MV-4-11 (cell line): ENCODE measurements around the gene TCEAL5.
"Not testable (repeated sequence)": the region's sequence is repeated elsewhere in the genome, so short reads cannot be mapped to it uniquely, and the experiment has no call there.

Source experiments
- DNase-seq: peaks from one replicate; lab custom pipeline; 2025; lab: John Stamatoyannopoulos, UW

Gene TCEAL5

GRCh38 chrX:103233263-103233662 lies 43.3 kb downstream of the TCEAL5 start:
- DNase-seq, result no peak

- not testable (repeated sequence) for DNase-seq
These were observed 50.6 kb downstream of the TCEAL5 start for GRCh38 chrX:103225918-103226317.
